IMR-90 (cell line): ENCODE results near the gene ANKEF1. TPM values are rescaled to one million over a fixed set of nuclear protein-coding genes. Genes with fewer than 3 reads are reported as not detected.

Source experiments
- ATAC-seq: fragments of 200-7000 bp; cut with Tn5 transposase; 2 replicates; pipeline ENCODE4 v1.9.1; 2020; ENCODE audit warnings: low read depth, mild to moderate bottlenecking, moderate library complexity
- BruUV-seq: library from RNA; stranded (reverse); fragments of 400-500 nt; replicated peaks from 2 replicates; lab custom pipeline; 2021; lab: Mats Ljungman, UMichigan
- CTCF ChIA-PET: fragments of 300-600 bp; formaldehyde crosslinking; extraction: SDS; loops from one replicate; lab custom pipeline; 2021; ENCODE audit warnings: antibody characterized with exemption; lab: Yijun Ruan, JAX
- POLR2A ChIA-PET: fragments of 300-600 bp; sonication (Branson Sonifier 250); formaldehyde crosslinking; loops from one replicate; lab custom pipeline; 2022; ENCODE audit warnings: antibody characterized with exemption; ENCODE audit not compliant: unreplicated experiment; lab: Charles Lee
- DNase-seq: peaks from one replicate; pipeline ENCODE4 v3.0.0; 2013
- H2AFZ ChIP-seq: replicated peaks from 2 replicates; pipeline ENCODE3; 2013; ENCODE audit warnings: low read length, mild to moderate bottlenecking; ENCODE audit not compliant: poor library complexity
- H2AK5ac ChIP-seq: 2 replicates; pipeline ENCODE4 v1.6.1; 2013; ENCODE audit warnings: low read depth, low read length, inconsistent platforms
- H2AK9ac ChIP-seq: replicated peaks from 2 replicates; pipeline ENCODE3; 2013; ENCODE audit warnings: mild to moderate bottlenecking, low read depth, low read length, moderate library complexity; ENCODE audit not compliant: poor library complexity
- H2BK120ac ChIP-seq: 2 replicates; pipeline ENCODE4 v1.6.1; 2013; ENCODE audit warnings: low read depth, low read length, inconsistent platforms
- H2BK15ac ChIP-seq: 3 replicates; pipeline ENCODE4 v1.6.1; 2013; ENCODE audit warnings: low read depth, low read length, inconsistent platforms
- H2BK20ac ChIP-seq: 2 replicates; pipeline ENCODE4 v1.6.1; 2013; ENCODE audit warnings: low read depth, mild to moderate bottlenecking, inconsistent platforms, low read length, moderate library complexity
- H2BK5ac ChIP-seq: 2 replicates; pipeline ENCODE4 v1.6.1; 2013; ENCODE audit warnings: mild to moderate bottlenecking, low read depth, low read length, inconsistent platforms; ENCODE audit not compliant: poor library complexity, severe bottlenecking
- H3K14ac ChIP-seq: replicated peaks from 2 replicates; pipeline ENCODE4 v1.6.1; 2013; ENCODE audit warnings: low read depth, low read length, inconsistent platforms
- H3K18ac ChIP-seq: 2 replicates; pipeline ENCODE4 v1.6.1; 2013; ENCODE audit warnings: low read depth, low read length, control low read depth
- H3K23ac ChIP-seq: 2 replicates; pipeline ENCODE4 v1.6.1; 2013; ENCODE audit warnings: low read depth, low read length, inconsistent platforms
- H3K27ac ChIP-seq: 2 replicates; pipeline ENCODE4 v1.5.1; 2013; ENCODE audit warnings: mild to moderate bottlenecking, control low read depth, low read length; ENCODE audit not compliant: insufficient read depth
- H3K27me3 ChIP-seq: 2 replicates; pipeline ENCODE4 v1.6.1; 2013; ENCODE audit warnings: low read length; ENCODE audit not compliant: control insufficient read depth, insufficient read depth
- H3K36me3 ChIP-seq: 2 replicates; pipeline ENCODE4 v1.6.1; 2013; ENCODE audit warnings: low read length, mixed read lengths; ENCODE audit not compliant: control insufficient read depth, insufficient read depth
- H3K4ac ChIP-seq: 2 replicates; pipeline ENCODE4 v1.6.1; 2013; ENCODE audit warnings: low read depth, low read length, inconsistent platforms
- H3K4me1 ChIP-seq: 2 replicates; pipeline ENCODE4 v1.6.1; 2013; ENCODE audit warnings: low read length, mixed read lengths; ENCODE audit not compliant: control insufficient read depth, insufficient read depth
- H3K4me2 ChIP-seq: 2 replicates; pipeline ENCODE4 v1.6.1; 2013; ENCODE audit warnings: low read depth, mild to moderate bottlenecking, control low read depth, low read length, moderate library complexity
- H3K4me3 ChIP-seq: 2 replicates; pipeline ENCODE4 v1.5.1; 2013; ENCODE audit warnings: low read depth, mild to moderate bottlenecking, control low read depth, low read length, moderate library complexity; ENCODE audit not compliant: insufficient read depth
- H3K56ac ChIP-seq: 2 replicates; pipeline ENCODE4 v1.6.1; 2013; ENCODE audit warnings: low read length, inconsistent platforms; ENCODE audit not compliant: insufficient read depth; ENCODE audit errors: extremely low read depth
- H3K79me1 ChIP-seq, 2 experiments: 2 replicates each; pipeline ENCODE4 v1.6.1; 2013; ENCODE audit warnings: low read length in 2 of 2, inconsistent platforms in 1 of 2, low read depth in 1 of 2
- H3K9ac ChIP-seq: 2 replicates; pipeline ENCODE4 v1.6.1; 2013; ENCODE audit warnings: low read depth, low read length, control low read depth
- H3K9me1 ChIP-seq: 2 replicates; pipeline ENCODE4 v1.6.1; 2013; ENCODE audit warnings: low read length, inconsistent platforms; ENCODE audit not compliant: insufficient read depth
- H3K9me3 ChIP-seq: 2 replicates; pipeline ENCODE4 v1.6.1; 2013; ENCODE audit warnings: low read length; ENCODE audit not compliant: control insufficient read depth, insufficient read depth
- H4K20me1 ChIP-seq: 2 replicates; pipeline ENCODE4 v1.6.1; 2013; ENCODE audit warnings: low read length, inconsistent platforms; ENCODE audit not compliant: insufficient read depth
- H4K5ac ChIP-seq: 2 replicates; pipeline ENCODE4 v1.6.1; 2013; ENCODE audit warnings: mild to moderate bottlenecking, low read depth, low read length, control low read depth
- H4K8ac ChIP-seq, 2 experiments: 2 replicates each; pipeline ENCODE4 v1.6.1; 2013; ENCODE audit warnings: low read depth in 2 of 2, low read length in 2 of 2, control low read depth in 1 of 2, inconsistent platforms in 1 of 2
- H4K91ac ChIP-seq: 2 replicates; pipeline ENCODE4 v1.6.1; 2013; ENCODE audit warnings: low read depth, low read length, inconsistent platforms; ENCODE audit not compliant: insufficient read depth
- CEBPB ChIP-seq: IDR thresholded peaks from 2 replicates; pipeline ENCODE4 v1.6.1; 2012; ENCODE audit warnings: low read depth, low read length, improper control_type of control experiment
- RAD21 ChIP-seq: IDR thresholded peaks from 2 replicates; pipeline ENCODE4 v1.6.1; 2012; ENCODE audit warnings: low read length, improper control_type of control experiment
- WGBS, 2 experiments: methylation state at CpG; one replicate each; pipeline versions ENCODE4 v1.1.5 to v1.1.7; 2013; ENCODE audit warnings: missing lambda C conversion rate in 2 of 2; ENCODE audit not compliant: insufficient read length in 1 of 2; ENCODE audit errors: extremely low coverage in 2 of 2; 5-methylcytosine and 5-hydroxymethylcytosine counted together
- dilution Hi-C: fragments of 300-500 bp; cut with HindIII; formaldehyde crosslinking; loops from one replicate; pipeline ENCODE4 v1.14.3; 2018; ENCODE audit warnings: low sequenced_read_pairs; ENCODE audit not compliant: unreplicated experiment
- in situ Hi-C: fragments of 300-500 bp; cut with MboI; formaldehyde crosslinking; loops from 3 replicates; pipeline ENCODE4 v1.14.3; 2019; ENCODE audit warnings: low sequenced_read_pairs, inconsistent platforms, mixed read lengths
- intact Hi-C: fragments of 100-400 bp; cut with micrococcal nuclease; formaldehyde crosslinking; loops from 2 replicates; pipeline ENCODE4 v1.10.0; 2022
- polyA plus RNA-seq, 3 experiments: library from polyadenylated mRNA; depleted of rRNA; stranded (reverse); fragments of >200 nt; gene quantifications; 2 replicates each; pipeline ENCODE4 v1.2.3, GENCODE V29; 2012; ENCODE audit warnings: low replicate concordance in 1 of 3
- total RNA-seq: library from RNA; depleted of rRNA; stranded (reverse); fragments of >200 nt; gene quantifications from 2 replicates; pipeline ENCODE4 v1.2.3, GENCODE V29; 2012

ANKEF1 gene
- total and polyA plus RNA-seq, 2 of the 4 experiments (the other 2 are of a cell fraction) = 0.31 to 0.54 TPM

- dilution Hi-C loops = no loop called here
- no peaks in the 10 kb centered on the region for H3K9me1 ChIP-seq
- CTCF ChIA-PET = interaction anchor here (1.5 kb wide), 1 partner anchor 11 kb away, joined by 5 read pairs; no protein-coding TSS in a partner anchor
- no peak overlapping the region for H4K8ac ChIP-seq
- H3K14ac ChIP-seq = no peak overlapping the region
- in situ Hi-C loops = loop anchor here (25.0 kb wide), 1 partner anchor 548 kb away; no protein-coding TSS in a partner anchor
- WGBS, 2 experiments = no CpG with 5 or more reads among the region's 1 CpG
- 0 out of 2 replicates have a peak, but pooled peaks cover 2% of the 10 kb centered on the region for H3K27me3 ChIP-seq
- H3K18ac ChIP-seq = no peak overlapping the region
- no peak overlapping the region for H3K56ac ChIP-seq
- no peak overlapping the region for H3K23ac ChIP-seq
- no peaks in the 10 kb centered on the region for H3K79me1 ChIP-seq
- BruUV-seq = no TSS peak
- peak; percentile 53 for DNase-seq
- H2BK20ac ChIP-seq = no peak overlapping the region
- intact Hi-C loops = no loop called here
- H2BK15ac ChIP-seq = no peak overlapping the region
- H2AK9ac ChIP-seq = no peak overlapping the region
- no peak overlapping the region for H2AK5ac ChIP-seq
- H3K4me1 ChIP-seq = no peaks in the 10 kb centered on the region
- H3K27ac ChIP-seq = no peak overlapping the region
- H3K4me2 ChIP-seq = no peak overlapping the region
- peak; percentile 8; the same call in 1 of the 2 replicates for TF ChIP-seq CEBPB
- no peak for TF ChIP-seq RAD21
- H2AFZ ChIP-seq = no peak overlapping the region
- H4K5ac ChIP-seq = no peak overlapping the region
- POLR2A ChIA-PET = no interaction called here
- peak; percentile 71 for ATAC-seq
- no peak overlapping the region for H3K4me3 ChIP-seq
- no peak overlapping the region for H2BK5ac ChIP-seq
- no peak overlapping the region for H4K91ac ChIP-seq
- no peaks in the 10 kb centered on the region for H4K20me1 ChIP-seq
- no peak overlapping the region for H3K4ac ChIP-seq
- no peak overlapping the region for H2BK120ac ChIP-seq
- H3K36me3 ChIP-seq = no peaks in the 10 kb centered on the region
- H3K9ac ChIP-seq = no peak overlapping the region
- H3K9me3 ChIP-seq = no peaks in the 10 kb centered on the region
Measured at GRCh38 chr20:9989066-9989724, 45.6 kb upstream of the ANKEF1 start.
